HEK293 (cell line): ENCODE measurements around the gene BIRC7.

Experiments
- CTCF ChIP-seq: fragments of 450-650 bp; formaldehyde crosslinking; IDR thresholded peaks from 2 replicates; pipeline ENCODE4 v1.5.1; 2016; ENCODE audit warnings: missing biosample characterization, missing genetic modification characterization
- REST ChIP-seq: fragments of 450-650 bp; formaldehyde crosslinking; IDR thresholded peaks from 2 replicates; pipeline ENCODE4 v1.5.1; 2016; ENCODE audit warnings: missing biosample characterization, missing genetic modification characterization
- YY1 ChIP-seq: fragments of 450-650 bp; formaldehyde crosslinking; IDR thresholded peaks from 2 replicates; pipeline ENCODE4 v1.5.1; 2018; ENCODE audit warnings: missing biosample characterization, missing genetic modification characterization
- ZBTB20 ChIP-seq: fragments of 450-650 bp; formaldehyde crosslinking; IDR thresholded peaks from 2 replicates; pipeline ENCODE4 v1.5.1; 2016; ENCODE audit warnings: missing biosample characterization, missing genetic modification characterization
- ZBTB26 ChIP-seq: fragments of 450-650 bp; formaldehyde crosslinking; optimal IDR thresholded peaks from 2 replicates; pipeline ENCODE3; 2016; ENCODE audit warnings: missing biosample characterization, mild to moderate bottlenecking, missing genetic modification characterization
- ZEB2 ChIP-seq: fragments of 450-650 bp; formaldehyde crosslinking; IDR thresholded peaks from 2 replicates; pipeline ENCODE4 v1.5.1; 2016; ENCODE audit warnings: missing biosample characterization, missing genetic modification characterization
- ZNF175 ChIP-seq: fragments of 450-650 bp; formaldehyde crosslinking; IDR thresholded peaks from 2 replicates; pipeline ENCODE4 v1.5.1; 2016; ENCODE audit warnings: missing biosample characterization, missing genetic modification characterization
- ZNF24 ChIP-seq: fragments of 450-650 bp; formaldehyde crosslinking; IDR thresholded peaks from 2 replicates; pipeline ENCODE4 v1.5.1; 2016; ENCODE audit warnings: missing biosample characterization, missing genetic modification characterization
- ZNF530 ChIP-seq: fragments of 450-650 bp; formaldehyde crosslinking; IDR thresholded peaks from 2 replicates; pipeline ENCODE4 v1.5.1; 2016; ENCODE audit warnings: low read depth, missing biosample characterization, missing genetic modification characterization

- TF ChIP-seq CTCF, result no peak
- no peak for TF ChIP-seq ZNF530 (tag by site-specific recombination)
- TF ChIP-seq ZBTB26 (tag by site-specific recombination), result no peak
- TF ChIP-seq ZEB2 (tag by site-specific recombination), result no peak
- TF ChIP-seq ZNF24 (tag by site-specific recombination), result no peak
- no peak for TF ChIP-seq ZNF175
- no peak for TF ChIP-seq YY1 (tag by site-specific recombination)
- TF ChIP-seq REST (tag by site-specific recombination), result no peak
- TF ChIP-seq ZBTB20 (tag by site-specific recombination), result no peak
Observed at GRCh38 chr20:63278661-63279060, 43.0 kb downstream of the BIRC7 start.
